KBM-7 (cell line): ENCODE results near the gene KRTAP10-11.
"Not testable (repeated sequence)": the region's sequence is repeated elsewhere in the genome, so short reads cannot be mapped to it uniquely, and the experiment has no call there.

Experiments
- DNase-seq: peaks from one replicate; pipeline ENCODE4 v3.0.0-alpha.2; 2015
- in situ Hi-C: fragments of 300-500 bp; cut with MboI; formaldehyde crosslinking; loops from 2 replicates; pipeline ENCODE4 v1.14.3; 2020; ENCODE audit warnings: low sequenced_read_pairs, low pct_unique_long_range_greater_than_20kb, mixed read lengths

KRTAP10-11 gene

DNA sequence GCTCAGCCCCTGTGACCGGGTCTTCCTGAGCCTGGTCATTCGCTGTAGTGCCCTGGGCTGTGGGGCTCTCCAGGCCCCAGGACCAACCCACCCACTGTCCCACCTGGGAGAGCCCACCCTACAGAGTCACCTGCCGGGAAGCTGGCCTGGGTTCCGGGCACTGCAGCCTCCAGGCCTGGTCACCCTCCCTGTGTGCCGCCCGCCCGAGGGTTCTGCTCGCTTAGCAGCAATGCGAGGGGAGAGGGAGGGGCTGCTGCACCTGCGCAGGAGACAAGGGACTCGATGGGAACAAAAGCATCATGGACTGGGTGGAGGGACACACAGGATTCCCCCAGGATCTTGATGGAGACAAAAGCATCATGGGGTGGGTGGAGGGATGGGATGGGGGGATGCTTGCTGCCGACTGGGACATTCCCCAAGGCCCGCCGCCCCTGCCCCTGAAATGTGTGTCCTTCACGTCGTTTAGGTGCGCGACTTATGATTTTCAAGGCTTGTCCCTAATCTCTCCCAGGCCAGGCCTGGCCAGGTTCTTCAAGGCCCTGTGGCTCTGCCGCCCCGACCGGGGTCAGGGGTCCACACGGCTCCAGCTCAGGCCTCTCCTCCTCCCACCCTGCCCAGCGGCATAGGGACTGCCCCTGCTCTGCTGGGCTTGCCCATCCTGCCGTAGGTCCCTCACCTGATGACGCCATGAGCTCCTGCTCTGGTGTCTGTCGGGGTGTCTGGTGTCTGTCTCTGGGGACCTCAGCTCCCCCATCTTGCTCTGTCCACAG, 32.6 kb upstream of the KRTAP10-11 start:
- no peak for DNase-seq
- in situ Hi-C loops = no loop called here

DNA sequence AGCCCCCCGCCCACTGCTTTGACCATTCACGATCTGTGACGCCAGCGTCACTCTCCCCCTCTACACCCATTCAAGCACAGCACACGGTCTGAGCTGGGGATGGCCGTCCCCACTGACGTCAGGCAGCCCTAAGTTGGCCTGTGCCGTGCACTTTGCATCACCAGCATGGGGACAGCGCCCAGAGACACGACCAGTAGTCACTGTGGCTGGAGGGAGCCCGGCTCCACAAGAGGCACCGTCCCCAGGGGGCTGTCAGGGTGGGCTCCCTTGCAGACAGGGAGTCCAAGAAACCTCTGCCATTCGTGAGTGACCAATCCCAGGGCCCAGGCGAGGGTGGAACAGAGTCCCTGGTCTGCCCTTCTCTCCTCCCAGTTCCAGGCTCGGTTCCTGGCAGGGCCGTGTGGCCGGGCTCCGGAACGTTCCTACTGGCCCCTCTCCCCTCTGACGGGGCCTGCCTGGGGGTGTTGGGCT, 32.0 kb upstream of the KRTAP10-11 start:
- DNase-seq = no peak
- in situ Hi-C loops = no loop called here

DNA sequence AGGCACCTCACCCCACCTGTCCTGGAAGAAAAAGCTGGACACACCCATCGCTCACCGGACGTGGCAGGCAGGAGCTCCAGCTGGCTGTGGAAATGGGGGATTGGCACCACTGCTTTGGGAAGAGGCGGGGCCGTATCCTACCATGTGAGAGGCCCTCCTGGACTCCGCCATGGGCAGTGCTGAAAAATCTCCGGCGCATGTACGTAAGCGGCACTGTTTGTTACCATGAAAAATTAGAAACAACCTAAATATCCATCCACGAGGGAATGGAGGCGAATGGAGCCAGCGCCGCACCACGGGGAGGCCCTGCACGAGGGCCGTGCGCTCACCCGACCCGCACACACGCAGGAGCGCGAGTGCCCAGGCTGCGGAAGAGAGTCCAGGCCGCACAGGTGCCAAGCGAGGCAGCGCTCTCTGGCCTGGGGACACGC, 31.2 kb upstream of the KRTAP10-11 start:
- no peak for DNase-seq
- in situ Hi-C loops = no loop called here

DNA sequence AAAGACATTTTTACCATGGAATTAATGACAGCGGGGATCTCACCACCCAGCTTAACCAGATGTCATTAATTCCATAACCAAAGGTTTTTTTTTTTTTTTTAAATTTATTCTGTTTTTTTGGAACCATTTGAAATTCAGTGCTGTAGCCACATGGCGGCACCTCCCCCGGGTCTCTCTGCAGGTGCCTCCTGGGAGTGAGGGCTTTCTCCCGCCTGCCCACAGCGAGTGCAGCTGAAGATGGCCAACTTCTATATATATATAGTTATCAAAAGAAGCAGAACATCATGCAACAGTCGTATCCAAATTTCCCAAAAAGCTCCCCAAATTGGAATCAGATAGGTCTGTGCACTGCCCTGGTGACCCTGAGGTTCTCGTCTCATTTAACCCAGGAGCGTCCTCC, 30.7 kb upstream of the KRTAP10-11 start:
- in situ Hi-C loops = no loop called here
- DNase-seq = no peak

DNA sequence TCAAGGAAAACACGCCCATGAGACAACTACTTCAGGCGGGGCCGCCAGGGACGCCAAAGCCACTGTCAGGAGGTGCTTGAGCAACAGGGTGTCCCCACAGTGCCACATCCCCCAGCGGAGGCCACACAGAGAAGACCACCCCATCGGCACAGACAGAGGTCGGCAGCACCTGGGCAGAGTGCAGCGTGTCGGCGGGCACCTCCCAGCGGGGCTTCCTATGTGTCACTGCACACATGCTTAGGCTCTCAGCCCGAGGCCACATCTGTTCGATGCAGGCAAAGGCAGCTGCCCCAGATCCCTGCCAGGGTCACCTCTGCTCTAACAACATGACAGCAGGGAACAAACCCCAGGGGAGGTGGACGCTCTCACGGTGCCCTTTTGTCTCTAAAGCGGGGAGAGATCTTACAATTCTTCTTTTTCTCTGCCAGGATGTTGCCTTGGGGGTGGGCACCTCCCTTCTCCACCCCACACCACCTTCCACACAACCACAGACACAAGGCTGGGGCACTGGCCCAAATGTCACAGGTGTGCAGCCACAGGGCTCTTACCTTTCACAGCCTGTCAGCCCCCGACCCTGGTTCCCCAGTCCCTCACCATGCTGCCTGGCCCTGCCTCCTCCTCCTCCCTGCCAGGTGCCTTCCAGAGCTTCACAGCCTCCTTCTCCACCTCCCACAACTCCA, 30.2 kb upstream of the KRTAP10-11 start:
- no peak for DNase-seq
- in situ Hi-C loops = no loop called here

DNA sequence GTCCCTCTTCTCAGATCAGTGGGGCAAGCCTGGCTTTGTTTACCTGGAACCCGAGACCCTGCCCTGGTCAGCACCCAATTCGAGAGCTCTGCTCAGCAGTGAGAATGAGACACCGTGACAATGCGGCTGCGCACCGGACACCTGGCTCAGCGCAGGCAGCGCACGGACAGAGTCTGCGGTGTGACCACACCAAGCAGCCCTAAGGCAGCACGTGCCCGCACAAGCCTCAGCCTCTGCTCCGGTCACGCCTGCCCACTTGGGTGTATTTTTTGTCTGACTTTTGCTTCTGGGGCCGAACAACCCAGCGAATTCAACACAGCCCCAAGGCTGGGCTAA, 29.7 kb upstream of the KRTAP10-11 start:
- in situ Hi-C loops = no loop called here
- no peak for DNase-seq

DNA sequence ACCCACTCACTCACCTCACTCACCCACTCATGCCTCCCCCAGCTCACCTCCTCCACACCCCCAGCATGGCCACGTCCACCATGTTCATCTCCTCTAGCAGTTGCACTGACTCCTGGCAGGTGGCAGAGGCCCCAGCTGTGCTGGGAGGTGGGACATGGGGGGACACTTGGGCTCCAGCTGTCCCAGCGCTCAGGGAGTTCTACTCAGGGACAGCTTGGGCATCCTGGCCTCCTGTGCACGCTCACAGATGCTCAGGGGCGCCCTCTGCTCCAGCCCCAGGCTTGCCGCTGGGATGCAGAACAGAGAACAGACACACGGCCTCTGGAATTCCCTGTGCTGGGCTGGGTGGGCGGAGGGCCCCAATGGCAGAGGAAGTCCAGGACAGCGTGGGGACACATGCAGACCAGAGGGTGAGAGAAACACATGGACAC, 29.1 kb upstream of the KRTAP10-11 start:
- in situ Hi-C loops = no loop called here
- no peak for DNase-seq

DNA sequence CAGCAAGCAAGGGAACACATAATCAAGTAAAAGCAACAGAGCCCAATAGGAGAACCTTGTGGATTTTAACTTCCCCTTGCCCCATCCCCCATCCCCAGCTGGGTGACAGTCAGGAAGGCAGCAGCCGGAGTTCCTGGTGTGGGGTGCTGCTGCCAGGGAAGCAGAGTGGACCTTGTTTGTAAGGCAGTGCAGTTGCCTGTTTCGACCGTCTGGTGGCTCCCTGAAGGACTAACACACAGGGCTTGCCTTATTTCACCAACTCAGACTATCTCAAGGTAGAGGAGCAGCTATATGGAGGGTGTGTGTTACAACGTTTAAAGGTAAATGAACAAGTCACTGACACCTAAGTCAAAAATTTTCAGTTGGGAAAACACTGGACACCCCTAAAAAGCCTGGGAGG, 27.7 kb upstream of the KRTAP10-11 start:
- DNase-seq = no peak
- in situ Hi-C loops = no loop called here

DNA sequence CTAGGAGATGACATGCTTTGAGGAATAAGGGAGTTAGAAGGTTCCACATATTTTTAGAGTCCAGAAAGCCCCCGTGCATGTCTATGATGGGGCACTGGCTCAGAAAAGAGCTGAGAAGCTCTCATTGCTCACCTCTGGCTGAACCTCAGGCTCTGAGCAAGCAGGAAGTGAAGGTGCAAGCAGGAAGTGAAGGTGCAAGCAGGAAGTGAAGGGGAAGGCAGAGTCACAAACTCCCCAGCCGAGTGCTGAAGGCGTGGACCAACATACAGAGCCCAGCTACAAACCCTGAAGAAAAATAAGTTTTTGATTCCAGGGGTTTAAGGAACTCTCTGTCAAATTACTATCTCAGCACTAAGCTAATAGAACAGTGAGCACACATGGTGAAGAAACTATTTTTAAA, 27.3 kb upstream of the KRTAP10-11 start:
- DNase-seq = no peak
- in situ Hi-C loops = no loop called here

DNA sequence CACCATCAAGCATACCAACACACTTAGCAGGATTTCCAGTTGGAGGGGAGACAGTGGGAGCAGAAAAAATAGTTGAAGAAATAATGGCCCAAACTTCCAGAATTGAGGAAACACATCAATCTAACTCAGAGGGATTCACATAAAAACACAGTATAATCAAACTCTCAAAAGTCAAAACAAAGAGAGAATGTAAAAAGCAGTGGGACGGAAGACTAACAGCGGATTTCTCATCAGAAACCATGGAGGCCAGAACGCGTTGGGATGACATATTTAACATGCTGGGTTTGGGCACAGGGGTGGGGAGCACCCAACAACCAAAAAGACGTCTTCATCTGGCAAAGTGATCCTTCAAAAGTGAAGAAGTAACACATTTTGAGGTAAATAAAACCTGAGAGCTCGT, 26.3 kb upstream of the KRTAP10-11 start:
- no peak for DNase-seq
- in situ Hi-C loops = no loop called here

DNA sequence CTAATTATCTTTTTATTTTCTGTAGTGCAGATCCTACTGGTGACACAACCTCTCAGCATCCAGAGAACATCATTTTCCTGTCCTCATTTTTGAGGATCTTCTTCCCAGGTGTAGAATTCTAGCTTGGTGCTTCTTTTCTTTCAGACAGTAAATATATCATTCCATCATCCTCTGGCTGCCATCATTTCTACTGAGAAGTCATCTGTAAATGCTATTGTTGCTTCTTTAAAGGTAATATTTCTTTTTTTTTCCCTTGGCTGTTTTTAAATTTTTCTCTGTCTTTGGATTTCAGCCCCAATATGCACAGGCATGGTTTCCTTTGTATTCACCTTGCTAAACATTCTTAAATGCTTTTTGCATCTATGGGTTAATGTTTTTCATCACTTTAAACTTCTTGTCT, 22.6 kb upstream of the KRTAP10-11 start:
- in situ Hi-C loops = no loop called here
- DNase-seq = no peak

DNA sequence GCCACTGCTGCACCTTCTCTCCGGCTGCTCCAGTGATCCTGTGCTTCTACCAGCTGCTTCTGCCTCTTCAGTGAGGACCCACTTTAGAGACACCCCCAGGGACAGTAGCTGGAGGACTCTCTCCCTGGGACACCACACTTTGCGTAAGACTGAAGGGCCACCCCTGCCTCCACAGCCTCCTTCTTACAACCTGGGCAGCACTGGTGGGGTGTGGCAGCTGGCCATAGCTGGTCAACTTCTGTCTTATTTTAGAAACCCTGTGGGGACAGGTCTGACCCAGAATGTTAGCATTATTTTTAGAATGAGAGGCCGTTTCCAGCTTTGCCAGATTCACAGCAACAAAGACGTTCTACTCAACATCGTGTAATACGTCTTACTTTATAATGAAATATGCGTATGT, 20.5 kb upstream of the KRTAP10-11 start:
- in situ Hi-C loops = no loop called here
- DNase-seq = no peak

DNA sequence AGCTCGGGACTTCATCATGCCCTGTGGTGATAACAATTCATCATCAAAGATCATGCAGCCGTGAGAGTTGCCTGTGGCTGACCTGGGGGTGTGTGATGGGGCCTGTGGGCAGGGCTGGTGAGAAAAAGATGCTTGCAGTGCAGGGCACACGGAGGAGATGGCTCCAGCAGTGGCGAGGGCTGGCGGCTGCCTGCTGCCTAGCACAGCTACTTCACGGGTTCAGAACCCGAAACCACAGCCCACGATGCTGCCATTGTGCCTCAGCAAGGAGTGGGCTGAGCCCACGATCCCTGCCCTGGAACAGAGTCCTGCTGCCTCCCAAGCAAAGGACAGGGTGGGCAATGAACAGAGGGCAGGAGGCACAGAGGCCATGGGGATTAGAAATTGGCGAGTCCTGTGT, 20.0 kb upstream of the KRTAP10-11 start:
- in situ Hi-C loops = no loop called here
- no peak for DNase-seq

DNA sequence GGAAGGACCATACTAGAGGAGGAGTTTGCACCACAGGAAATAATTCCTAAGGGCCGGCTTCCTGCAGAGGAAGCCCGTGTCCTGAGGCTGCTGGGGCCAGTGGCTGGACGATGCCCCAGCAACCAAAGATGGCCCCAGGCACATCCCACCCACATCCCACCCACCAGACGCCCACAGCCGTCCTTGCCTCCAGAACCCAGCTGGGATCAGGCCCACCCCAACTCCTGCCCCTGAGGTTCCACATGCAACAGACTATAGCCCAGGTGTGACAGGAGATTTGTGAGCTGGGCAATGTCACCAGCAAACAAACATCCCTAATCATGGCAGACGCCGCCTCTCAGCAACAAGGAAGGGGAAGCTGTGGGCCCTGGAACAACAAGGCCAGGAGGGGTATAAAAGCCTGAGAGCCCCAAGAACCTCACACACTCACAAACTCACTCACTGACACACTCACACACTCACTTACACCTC, 19.5 kb upstream of the KRTAP10-11 start, which contains the start of gene KRTAP10-9:
Gene KRTAP10-9, plus strand, starts transcription at position 421 of the 471 bp plus-strand sequence. CDS start 79 bp downstream, outside the sequence.
- DNase-seq = no peak
- in situ Hi-C loops = no loop called here

DNA sequence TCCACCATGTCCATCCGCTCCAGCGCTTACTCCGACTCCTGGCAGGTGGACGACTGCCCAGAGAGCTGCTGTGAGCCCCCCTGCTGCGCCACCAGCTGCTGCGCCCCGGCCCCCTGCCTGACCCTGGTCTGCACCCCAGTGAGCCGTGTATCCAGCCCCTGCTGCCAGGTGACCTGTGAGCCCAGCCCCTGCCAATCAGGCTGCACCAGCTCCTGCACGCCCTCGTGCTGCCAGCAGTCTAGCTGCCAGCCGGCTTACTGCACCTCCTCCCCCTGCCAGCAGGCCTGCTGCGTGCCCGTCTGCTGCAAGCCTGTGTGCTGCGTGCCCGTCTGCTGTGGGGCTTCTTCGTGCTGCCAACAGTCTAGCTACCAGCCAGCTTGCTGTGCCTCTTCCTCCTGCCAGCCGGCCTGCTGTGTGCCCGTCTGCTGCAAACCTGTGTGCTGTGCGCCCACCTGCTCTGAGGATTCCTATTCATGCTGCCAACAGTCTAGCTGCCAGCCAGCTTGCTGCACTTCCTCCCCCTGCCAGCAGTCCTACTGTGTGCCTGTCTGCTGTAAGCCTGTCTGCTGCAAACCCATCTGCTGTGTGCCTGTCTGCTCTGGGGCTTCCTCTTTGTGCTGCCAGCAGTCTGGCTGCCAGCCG, 18.9 kb upstream of the KRTAP10-11 start:
- DNase-seq, in situ Hi-C loops: not testable (repeated sequence)

DNA sequence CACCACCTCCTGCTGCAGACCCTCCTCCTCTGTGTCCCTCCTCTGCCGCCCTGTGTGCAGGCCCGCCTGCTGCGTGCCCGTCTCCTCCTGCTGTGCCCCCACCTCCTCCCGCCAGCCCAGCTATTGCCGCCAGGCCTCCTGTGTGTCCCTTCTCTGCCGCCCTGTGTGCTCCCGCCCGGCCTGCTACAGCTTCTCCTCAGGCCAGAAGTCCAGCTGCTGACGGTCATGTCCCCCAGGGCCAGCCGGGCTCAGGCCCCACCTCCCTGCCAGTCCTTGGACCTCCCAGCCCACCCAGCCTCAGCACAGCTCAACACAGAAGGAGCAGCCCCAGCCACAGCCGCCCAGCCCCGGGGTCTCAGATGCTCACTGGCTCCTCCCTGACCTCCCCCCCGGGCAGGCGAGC, 18.4 kb upstream of the KRTAP10-11 start:
- in situ Hi-C loops = not testable (repeated sequence)

DNA sequence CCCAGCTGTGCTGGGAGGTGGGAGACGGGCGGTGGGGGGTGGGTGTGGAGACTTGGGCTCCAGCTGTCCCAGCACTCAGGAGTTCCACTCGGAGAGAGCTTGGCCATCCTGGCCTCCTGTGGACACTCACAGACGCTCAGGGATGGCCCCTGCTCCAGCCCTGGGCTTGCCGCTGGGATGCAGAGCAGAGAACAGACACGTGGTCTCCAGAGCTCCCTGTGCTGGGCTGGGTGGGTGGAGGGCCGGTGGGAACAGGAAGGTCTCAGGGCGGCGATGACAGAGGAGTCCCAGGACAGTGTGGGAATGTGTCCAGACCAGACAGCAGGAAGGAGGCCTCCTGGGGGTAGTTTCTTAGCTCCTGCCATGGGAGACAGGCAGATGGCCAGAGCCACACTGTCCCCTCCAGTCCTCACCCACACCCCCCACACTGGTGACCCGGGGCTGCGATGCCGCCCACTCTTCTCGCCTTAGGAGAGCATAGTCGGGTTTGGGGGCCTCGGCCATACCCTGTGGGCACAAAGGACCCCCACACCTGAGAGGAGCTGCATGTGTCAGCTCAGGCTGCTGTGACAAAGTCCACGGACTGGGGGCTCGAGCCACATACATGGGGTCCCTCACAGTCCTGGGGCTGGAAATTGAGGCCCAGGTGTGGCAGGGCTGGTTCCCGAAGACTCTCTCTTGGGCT, 17.4 kb upstream of the KRTAP10-11 start:
- DNase-seq = no peak
- in situ Hi-C loops = no loop called here

More for the DNA sequence above, 18.4 kb upstream of the KRTAP10-11 start:
- not testable (repeated sequence) for DNase-seq

DNA sequence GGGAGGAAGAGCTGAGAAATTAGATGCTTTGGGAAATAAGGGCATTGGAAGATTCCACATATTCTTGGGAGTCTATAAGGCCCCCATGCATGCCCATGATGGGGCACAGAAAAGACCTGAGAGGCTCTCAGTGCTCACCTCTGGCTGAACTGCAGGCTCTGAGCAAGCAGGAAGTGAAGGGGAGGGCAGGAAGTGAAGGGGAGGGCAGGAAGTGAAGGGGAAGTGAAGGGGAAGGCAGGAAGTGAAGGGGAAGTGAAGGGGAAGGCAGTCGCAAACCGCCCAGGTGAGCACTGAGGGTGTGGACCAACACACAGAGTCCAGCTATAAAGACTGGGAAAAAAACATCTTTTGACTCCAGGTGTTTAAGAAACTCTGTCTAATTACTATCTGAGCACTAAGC, 15.8 kb upstream of the KRTAP10-11 start:
- DNase-seq = no peak
- in situ Hi-C loops = no loop called here

DNA sequence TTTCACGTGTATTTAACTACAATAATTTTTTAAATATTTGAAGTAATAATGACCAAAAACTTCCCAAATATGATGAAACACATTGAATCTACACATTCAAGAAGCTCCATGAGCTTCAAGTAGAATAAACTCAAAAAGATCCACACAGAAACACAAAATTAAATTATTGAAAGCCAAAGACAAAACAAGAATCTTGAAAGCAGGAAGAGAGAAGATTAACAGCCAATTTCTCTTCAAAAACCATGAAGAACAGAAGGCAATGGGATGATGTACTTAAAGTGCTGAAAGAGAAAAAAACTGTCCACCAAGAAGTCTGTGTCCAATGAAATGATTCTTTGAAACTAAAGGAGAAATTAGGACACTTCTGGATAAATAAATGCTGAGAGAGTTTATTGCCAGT, 14.1 kb upstream of the KRTAP10-11 start:
- no peak for DNase-seq
- in situ Hi-C loops = no loop called here
